Hepatocyte (in vitro differentiated cells): ENCODE measurements around the gene CKS1B. TPM values are rescaled to one million over a fixed set of nuclear protein-coding genes. Genes with fewer than 3 reads are reported as not detected.
A peak's percentile ranks its signal among the peaks of the same experiment; 100 is the strongest.

Experiments used
- DNase-seq: peaks from one replicate; pipeline ENCODE4 v3.0.0-alpha.2; 2016; ENCODE audit warnings: low spot score
- H2AFZ ChIP-seq: fragments of 200-600 bp; sonication (generic); 2 replicates; pipeline ENCODE4 v1.6.0; 2016; ENCODE audit warnings: antibody characterized with exemption, mild to moderate bottlenecking
- H3K27ac ChIP-seq: fragments of 200-600 bp; sonication (generic); 2 replicates; pipeline ENCODE4 v1.5.1; 2016; ENCODE audit warnings: mild to moderate bottlenecking
- H3K27me3 ChIP-seq: fragments of 200-600 bp; sonication (generic); 2 replicates; pipeline ENCODE4 v1.6.1; 2016
- H3K36me3 ChIP-seq: fragments of 200-600 bp; sonication (generic); replicated peaks from 2 replicates; pipeline ENCODE4 v1.5.1; 2016; ENCODE audit warnings: low read depth; ENCODE audit not compliant: insufficient read depth
- H3K4me1 ChIP-seq: fragments of 200-600 bp; sonication (generic); 2 replicates; pipeline ENCODE4 v1.5.1; 2016; ENCODE audit warnings: mild to moderate bottlenecking, moderate library complexity; ENCODE audit not compliant: insufficient read depth
- H3K4me2 ChIP-seq: fragments of 200-600 bp; sonication (generic); 2 replicates; pipeline ENCODE4 v1.6.0; 2016
- H3K4me3 ChIP-seq: fragments of 200-600 bp; sonication (generic); 2 replicates; pipeline ENCODE4 v1.5.1; 2016; ENCODE audit warnings: mild to moderate bottlenecking
- H3K79me2 ChIP-seq: fragments of 200-600 bp; sonication (generic); 2 replicates; pipeline ENCODE4 v1.6.0; 2017; ENCODE audit warnings: mild to moderate bottlenecking
- H3K9me2 ChIP-seq: fragments of 200-600 bp; sonication (generic); replicated peaks from 2 replicates; pipeline ENCODE4 v1.6.0; 2017; ENCODE audit warnings: mild to moderate bottlenecking; ENCODE audit not compliant: insufficient read depth
- H3K9me3 ChIP-seq: fragments of 200-600 bp; sonication (generic); 2 replicates; pipeline ENCODE4 v1.5.1; 2016; ENCODE audit warnings: low read depth, mild to moderate bottlenecking
- H4K20me1 ChIP-seq: fragments of 200-600 bp; sonication (generic); 2 replicates; pipeline ENCODE4 v1.6.0; 2016; ENCODE audit warnings: mild to moderate bottlenecking; ENCODE audit not compliant: insufficient read depth, poor library complexity, severe bottlenecking
- EZH2 ChIP-seq: fragments of 200-600 bp; sonication (generic); IDR thresholded peaks from 2 replicates; pipeline ENCODE4 v1.6.1; 2016; ENCODE audit warnings: antibody characterized with exemption, mild to moderate bottlenecking, borderline replicate concordance
- EZH2phosphoT487 ChIP-seq: fragments of 200-600 bp; sonication (generic); IDR thresholded peaks from one replicate; pipeline ENCODE4 v1.6.1; 2018; ENCODE audit warnings: antibody characterized with exemption, mild to moderate bottlenecking, low read depth, moderate library complexity; ENCODE audit not compliant: unreplicated experiment, severe bottlenecking
- WGBS: methylation state at CpG from one replicate; pipeline ENCODE4 v1.1.6; 2016; ENCODE audit warnings: low lambda C conversion rate; ENCODE audit errors: missing lambda C conversion rate; 5-methylcytosine and 5-hydroxymethylcytosine counted together
- polyA plus RNA-seq: library from polyadenylated mRNA; unstranded; fragments of >200 nt; fragmentation: Nextera tagmentation; extraction: Ambion mirVana; gene quantifications from 2 replicates; pipeline ENCODE4 v1.2.1, GENCODE V29; 2016
- total RNA-seq: library from RNA; depleted of rRNA; stranded (reverse); fragments of >200 nt; gene quantifications from 2 replicates; pipeline ENCODE4 v1.2.3, GENCODE V29; 2014
- TF ChIP-seq, protein P1 (sequence below): fragments of 200-600 bp; sonication (generic); IDR thresholded peaks from 2 replicates; pipeline ENCODE4 v1.5.1; 2016; ENCODE audit warnings: antibody characterized with exemption, mild to moderate bottlenecking; ENCODE audit not compliant: poor library complexity

Gene CKS1B
- total and polyA plus RNA-seq, 2 experiments from 2014 or later: 40.4 to 91.3 TPM

DNA sequence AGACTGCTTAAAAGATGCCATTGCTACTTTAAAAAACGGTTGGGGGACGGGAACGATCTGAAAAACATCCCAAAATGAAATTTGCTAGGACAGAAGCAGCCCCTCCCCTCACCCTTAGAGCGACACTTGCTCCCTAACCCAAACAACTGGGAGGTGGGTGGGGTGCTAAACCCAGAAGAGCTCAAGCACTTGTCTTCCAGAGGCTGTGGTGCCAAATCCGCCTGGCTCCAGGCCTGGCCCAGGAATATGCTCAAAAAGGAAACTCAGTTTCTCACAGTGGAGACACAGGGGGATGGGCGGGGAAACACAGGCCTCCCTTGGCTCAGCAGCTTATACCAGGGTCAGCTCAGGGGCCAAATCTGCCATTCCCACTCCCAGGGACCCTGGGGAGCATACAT lies 17.9 kb upstream of the CKS1B start:
- no peaks in the 10 kb centered on the region for H3K9me2 ChIP-seq
- peak overlapping the region; percentile 27 for H3K4me3 ChIP-seq
- peak overlapping the region; percentile 77 for H3K4me2 ChIP-seq
- no peak overlapping the region for H2AFZ ChIP-seq
- no peaks in the 10 kb centered on the region for H3K9me3 ChIP-seq
- H3K36me3 ChIP-seq: no peaks in the 10 kb centered on the region
- peaks cover 60% of the 10 kb centered on the region for H3K79me2 ChIP-seq
- TF ChIP-seq EZH2phosphoT487: no peak
- TF ChIP-seq, protein P1, sequence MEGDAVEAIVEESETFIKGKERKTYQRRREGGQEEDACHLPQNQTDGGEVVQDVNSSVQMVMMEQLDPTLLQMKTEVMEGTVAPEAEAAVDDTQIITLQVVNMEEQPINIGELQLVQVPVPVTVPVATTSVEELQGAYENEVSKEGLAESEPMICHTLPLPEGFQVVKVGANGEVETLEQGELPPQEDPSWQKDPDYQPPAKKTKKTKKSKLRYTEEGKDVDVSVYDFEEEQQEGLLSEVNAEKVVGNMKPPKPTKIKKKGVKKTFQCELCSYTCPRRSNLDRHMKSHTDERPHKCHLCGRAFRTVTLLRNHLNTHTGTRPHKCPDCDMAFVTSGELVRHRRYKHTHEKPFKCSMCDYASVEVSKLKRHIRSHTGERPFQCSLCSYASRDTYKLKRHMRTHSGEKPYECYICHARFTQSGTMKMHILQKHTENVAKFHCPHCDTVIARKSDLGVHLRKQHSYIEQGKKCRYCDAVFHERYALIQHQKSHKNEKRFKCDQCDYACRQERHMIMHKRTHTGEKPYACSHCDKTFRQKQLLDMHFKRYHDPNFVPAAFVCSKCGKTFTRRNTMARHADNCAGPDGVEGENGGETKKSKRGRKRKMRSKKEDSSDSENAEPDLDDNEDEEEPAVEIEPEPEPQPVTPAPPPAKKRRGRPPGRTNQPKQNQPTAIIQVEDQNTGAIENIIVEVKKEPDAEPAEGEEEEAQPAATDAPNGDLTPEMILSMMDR: no peak
- no peak for TF ChIP-seq EZH2
- peaks cover 38% of the 10 kb centered on the region for H3K4me1 ChIP-seq
- peak overlapping the region; percentile 65 for H3K27ac ChIP-seq
- 27% methylated on average over 6 of the region's 6 CpGs for WGBS
- no peaks in the 10 kb centered on the region for H3K27me3 ChIP-seq
- no peaks in the 10 kb centered on the region for H4K20me1 ChIP-seq
- no peak for DNase-seq

DNA sequence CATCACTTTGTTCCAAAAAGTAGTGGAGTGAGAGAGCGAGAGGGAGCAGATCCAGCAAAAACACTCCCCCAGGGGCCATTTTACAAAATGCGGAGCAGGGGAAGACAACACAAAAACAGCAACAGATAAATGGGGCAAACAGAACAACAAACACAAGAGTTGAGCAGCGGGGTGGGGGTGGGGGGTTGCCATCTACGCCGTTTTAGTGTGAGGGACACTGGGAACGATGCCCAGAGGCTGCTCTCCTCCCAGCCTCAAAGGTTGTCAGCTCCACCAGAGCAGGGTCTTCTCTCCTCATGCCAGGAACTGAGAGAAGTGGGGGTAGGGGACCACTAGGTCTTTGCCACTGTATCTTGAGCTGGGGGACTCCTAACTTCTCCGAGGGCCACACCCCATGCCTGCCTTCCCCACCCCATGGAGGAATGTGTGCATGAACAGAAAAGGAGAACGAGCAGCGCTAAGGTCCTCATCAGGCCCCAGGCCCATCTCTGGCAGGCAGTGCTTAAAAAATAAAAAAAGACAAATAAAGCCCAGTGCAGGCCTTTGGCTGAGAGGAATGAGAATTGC lies 17.3 kb upstream of the CKS1B start:
- Histone ChIP-seq H4K20me1 (no peaks in the 10 kb centered on the region), H3K4me2 (peak overlapping the region; percentile 77), H3K79me2 (peaks cover 60% of the 10 kb centered on the region), H3K4me3 (no peak overlapping the region), H3K9me3 (no peaks in the 10 kb centered on the region), H3K27ac (peak overlapping the region; percentile 65), H3K27me3 (no peaks in the 10 kb centered on the region), H3K4me1 (peaks cover 38% of the 10 kb centered on the region), H3K36me3 (no peaks in the 10 kb centered on the region), H3K9me2 (no peaks in the 10 kb centered on the region), H2AFZ (no peak overlapping the region)
- WGBS: 51% methylated on average over 9 of the region's 9 CpGs
- no peak for TF ChIP-seq EZH2
- no peak for TF ChIP-seq EZH2phosphoT487
- TF ChIP-seq, protein P1: no peak
- no peak for DNase-seq

DNA sequence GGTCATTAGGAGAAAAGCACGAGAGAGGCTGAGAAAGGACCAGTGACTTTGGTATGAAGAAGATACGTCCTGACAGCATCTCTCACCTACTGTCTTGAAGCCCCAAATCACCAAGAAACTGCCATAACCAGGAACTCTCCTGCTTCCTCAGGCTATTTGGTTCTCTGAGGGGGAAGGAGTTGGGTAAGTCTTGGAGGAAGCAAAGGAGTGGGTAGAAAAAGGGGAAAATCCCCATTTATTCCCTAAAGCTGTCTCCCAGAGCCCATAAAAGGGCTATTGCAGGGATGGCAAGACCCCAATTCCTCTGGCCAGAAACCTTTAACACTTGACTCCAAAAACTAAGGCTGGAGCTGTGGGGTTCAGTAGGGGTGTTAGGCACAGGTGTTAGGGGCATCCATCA lies 16.4 kb upstream of the CKS1B start:
- peaks cover 45% of the 10 kb centered on the region for H3K4me1 ChIP-seq
- H3K4me3 ChIP-seq: no peak overlapping the region
- H3K79me2 ChIP-seq: peaks cover 59% of the 10 kb centered on the region

DNA sequence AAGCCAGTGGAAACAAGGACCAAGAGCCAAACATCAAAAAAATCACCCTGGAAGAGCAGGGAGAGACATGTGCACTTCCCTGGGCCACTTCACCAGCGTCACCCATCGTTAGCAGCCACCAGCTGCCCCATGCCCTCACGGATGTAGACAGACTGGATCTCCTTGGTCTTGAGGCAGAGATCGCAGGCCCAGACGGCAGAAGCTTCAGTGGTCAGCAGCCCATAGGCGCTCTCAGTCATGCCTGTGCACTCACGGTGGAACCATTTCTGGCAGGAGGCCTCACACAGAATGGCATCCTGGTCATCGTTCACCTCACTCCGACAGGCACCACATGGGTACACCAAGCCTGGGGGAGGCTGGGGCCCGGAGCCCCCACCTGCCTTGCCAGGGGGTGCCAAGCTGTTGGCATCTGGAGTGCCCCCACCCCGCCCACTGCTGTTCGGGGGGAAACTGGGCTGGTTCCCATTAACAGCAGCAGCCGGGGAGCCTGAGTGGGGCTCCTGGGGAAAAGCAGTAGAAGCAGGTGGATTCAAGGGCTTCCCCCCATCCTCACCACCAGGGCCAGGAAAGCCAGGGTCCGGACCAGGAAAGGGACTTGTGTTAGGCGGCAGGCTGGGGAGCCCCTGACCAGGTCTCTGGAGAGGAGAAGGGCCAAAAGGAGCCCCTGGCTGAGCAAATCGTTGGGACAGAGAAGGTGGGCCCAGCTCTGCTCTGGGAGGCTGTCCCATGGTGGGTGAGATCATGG lies 15.6 kb upstream of the CKS1B start:
- TF ChIP-seq EZH2phosphoT487 (no peak), EZH2 (no peak)
- TF ChIP-seq, protein P1: no peak
- 97% methylated on average over 16 of the region's 16 CpGs for WGBS
- no peaks in the 10 kb centered on the region for H3K27me3 ChIP-seq
- DNase-seq: no peak
- peaks cover 44% of the 10 kb centered on the region for H3K4me1 ChIP-seq
- no peaks in the 10 kb centered on the region for H3K9me3 ChIP-seq
- H3K27ac ChIP-seq: no peak overlapping the region
- no peaks in the 10 kb centered on the region for H3K9me2 ChIP-seq
- peaks cover 59% of the 10 kb centered on the region for H3K79me2 ChIP-seq
- no peak overlapping the region for H3K4me2 ChIP-seq
- H2AFZ ChIP-seq: no peak overlapping the region
- H3K36me3 ChIP-seq: no peaks in the 10 kb centered on the region
- no peaks in the 10 kb centered on the region for H4K20me1 ChIP-seq
- H3K4me3 ChIP-seq: no peak overlapping the region

More for the DNA sequence above, 16.4 kb upstream of the CKS1B start:
- H3K9me3 ChIP-seq: no peaks in the 10 kb centered on the region
- TF ChIP-seq EZH2: no peak
- 90% methylated on average over 2 of the region's 2 CpGs for WGBS
- H2AFZ ChIP-seq: no peak overlapping the region
- no peak overlapping the region for H3K4me2 ChIP-seq
- no peaks in the 10 kb centered on the region for H4K20me1 ChIP-seq
- no peak overlapping the region for H3K27ac ChIP-seq
- H3K27me3 ChIP-seq: no peaks in the 10 kb centered on the region
- no peak for DNase-seq
- H3K9me2 ChIP-seq: no peaks in the 10 kb centered on the region
- H3K36me3 ChIP-seq: no peaks in the 10 kb centered on the region
